IMR-90 (cell line): ENCODE results near the gene MT1E. TPM values are rescaled to one million over a fixed set of nuclear protein-coding genes. Genes with fewer than 3 reads are reported as not detected.
A peak's percentile ranks its signal among the peaks of the same experiment; 100 is the strongest.

Experiments used
- ATAC-seq: fragments of 200-7000 bp; cut with Tn5 transposase; 2 replicates; pipeline ENCODE4 v1.9.1; 2020; ENCODE audit warnings: low read depth, mild to moderate bottlenecking, moderate library complexity
- BruUV-seq: library from RNA; stranded (reverse); fragments of 400-500 nt; replicated peaks from 2 replicates; lab custom pipeline; 2021; lab: Mats Ljungman, UMichigan
- CTCF ChIA-PET: fragments of 300-600 bp; formaldehyde crosslinking; extraction: SDS; loops from one replicate; lab custom pipeline; 2021; ENCODE audit warnings: antibody characterized with exemption; lab: Yijun Ruan, JAX
- POLR2A ChIA-PET: fragments of 300-600 bp; sonication (Branson Sonifier 250); formaldehyde crosslinking; loops from one replicate; lab custom pipeline; 2022; ENCODE audit warnings: antibody characterized with exemption; ENCODE audit not compliant: unreplicated experiment; lab: Charles Lee
- DNase-seq: peaks from one replicate; pipeline ENCODE4 v3.0.0; 2013
- H2AFZ ChIP-seq: replicated peaks from 2 replicates; pipeline ENCODE3; 2013; ENCODE audit warnings: low read length, mild to moderate bottlenecking; ENCODE audit not compliant: poor library complexity
- H2AK5ac ChIP-seq: 2 replicates; pipeline ENCODE4 v1.6.1; 2013; ENCODE audit warnings: low read depth, low read length, inconsistent platforms
- H2AK9ac ChIP-seq: replicated peaks from 2 replicates; pipeline ENCODE3; 2013; ENCODE audit warnings: mild to moderate bottlenecking, low read depth, low read length, moderate library complexity; ENCODE audit not compliant: poor library complexity
- H2BK120ac ChIP-seq: 2 replicates; pipeline ENCODE4 v1.6.1; 2013; ENCODE audit warnings: low read depth, low read length, inconsistent platforms
- H2BK15ac ChIP-seq: 3 replicates; pipeline ENCODE4 v1.6.1; 2013; ENCODE audit warnings: low read depth, low read length, inconsistent platforms
- H2BK20ac ChIP-seq: 2 replicates; pipeline ENCODE4 v1.6.1; 2013; ENCODE audit warnings: low read depth, mild to moderate bottlenecking, inconsistent platforms, low read length, moderate library complexity
- H2BK5ac ChIP-seq: 2 replicates; pipeline ENCODE4 v1.6.1; 2013; ENCODE audit warnings: mild to moderate bottlenecking, low read depth, low read length, inconsistent platforms; ENCODE audit not compliant: poor library complexity, severe bottlenecking
- H3K14ac ChIP-seq: replicated peaks from 2 replicates; pipeline ENCODE4 v1.6.1; 2013; ENCODE audit warnings: low read depth, low read length, inconsistent platforms
- H3K18ac ChIP-seq: 2 replicates; pipeline ENCODE4 v1.6.1; 2013; ENCODE audit warnings: low read depth, low read length, control low read depth
- H3K23ac ChIP-seq: 2 replicates; pipeline ENCODE4 v1.6.1; 2013; ENCODE audit warnings: low read depth, low read length, inconsistent platforms
- H3K27ac ChIP-seq: 2 replicates; pipeline ENCODE4 v1.5.1; 2013; ENCODE audit warnings: mild to moderate bottlenecking, control low read depth, low read length; ENCODE audit not compliant: insufficient read depth
- H3K27me3 ChIP-seq: 2 replicates; pipeline ENCODE4 v1.6.1; 2013; ENCODE audit warnings: low read length; ENCODE audit not compliant: control insufficient read depth, insufficient read depth
- H3K36me3 ChIP-seq: 2 replicates; pipeline ENCODE4 v1.6.1; 2013; ENCODE audit warnings: low read length, mixed read lengths; ENCODE audit not compliant: control insufficient read depth, insufficient read depth
- H3K4ac ChIP-seq: 2 replicates; pipeline ENCODE4 v1.6.1; 2013; ENCODE audit warnings: low read depth, low read length, inconsistent platforms
- H3K4me1 ChIP-seq: 2 replicates; pipeline ENCODE4 v1.6.1; 2013; ENCODE audit warnings: low read length, mixed read lengths; ENCODE audit not compliant: control insufficient read depth, insufficient read depth
- H3K4me2 ChIP-seq: 2 replicates; pipeline ENCODE4 v1.6.1; 2013; ENCODE audit warnings: low read depth, mild to moderate bottlenecking, control low read depth, low read length, moderate library complexity
- H3K4me3 ChIP-seq: 2 replicates; pipeline ENCODE4 v1.5.1; 2013; ENCODE audit warnings: low read depth, mild to moderate bottlenecking, control low read depth, low read length, moderate library complexity; ENCODE audit not compliant: insufficient read depth
- H3K56ac ChIP-seq: 2 replicates; pipeline ENCODE4 v1.6.1; 2013; ENCODE audit warnings: low read length, inconsistent platforms; ENCODE audit not compliant: insufficient read depth; ENCODE audit errors: extremely low read depth
- H3K79me1 ChIP-seq, 2 experiments: 2 replicates each; pipeline ENCODE4 v1.6.1; 2013; ENCODE audit warnings: low read length in 2 of 2, inconsistent platforms in 1 of 2, low read depth in 1 of 2
- H3K9ac ChIP-seq: 2 replicates; pipeline ENCODE4 v1.6.1; 2013; ENCODE audit warnings: low read depth, low read length, control low read depth
- H3K9me1 ChIP-seq: 2 replicates; pipeline ENCODE4 v1.6.1; 2013; ENCODE audit warnings: low read length, inconsistent platforms; ENCODE audit not compliant: insufficient read depth
- H3K9me3 ChIP-seq: 2 replicates; pipeline ENCODE4 v1.6.1; 2013; ENCODE audit warnings: low read length; ENCODE audit not compliant: control insufficient read depth, insufficient read depth
- H4K20me1 ChIP-seq: 2 replicates; pipeline ENCODE4 v1.6.1; 2013; ENCODE audit warnings: low read length, inconsistent platforms; ENCODE audit not compliant: insufficient read depth
- H4K5ac ChIP-seq: 2 replicates; pipeline ENCODE4 v1.6.1; 2013; ENCODE audit warnings: mild to moderate bottlenecking, low read depth, low read length, control low read depth
- H4K8ac ChIP-seq, 2 experiments: 2 replicates each; pipeline ENCODE4 v1.6.1; 2013; ENCODE audit warnings: low read depth in 2 of 2, low read length in 2 of 2, control low read depth in 1 of 2, inconsistent platforms in 1 of 2
- H4K91ac ChIP-seq: 2 replicates; pipeline ENCODE4 v1.6.1; 2013; ENCODE audit warnings: low read depth, low read length, inconsistent platforms; ENCODE audit not compliant: insufficient read depth
- BHLHE40 ChIP-seq: fragments of 150-350 bp; IDR thresholded peaks from 2 replicates; pipeline ENCODE4 v1.6.1; 2016; ENCODE audit warnings: mild to moderate bottlenecking, low read depth, low read length
- CEBPB ChIP-seq: IDR thresholded peaks from 2 replicates; pipeline ENCODE4 v1.6.1; 2012; ENCODE audit warnings: low read depth, low read length, improper control_type of control experiment
- CHD1 ChIP-seq: IDR thresholded peaks from 2 replicates; pipeline ENCODE4 v1.6.1; 2012; ENCODE audit warnings: low read depth, low read length, improper control_type of control experiment
- FOS ChIP-seq: fragments of 150-350 bp; IDR thresholded peaks from 2 replicates; pipeline ENCODE4 v1.6.1; 2016; ENCODE audit warnings: low read depth, low read length
- MAFK ChIP-seq: IDR thresholded peaks from 2 replicates; pipeline ENCODE4 v1.6.1; 2012; ENCODE audit warnings: low read depth, low read length, improper control_type of control experiment
- NFE2L2 ChIP-seq: fragments of 150-350 bp; IDR thresholded peaks from 2 replicates; pipeline ENCODE4 v1.6.1; 2016; ENCODE audit warnings: low read depth, mild to moderate bottlenecking, low read length
- RCOR1 ChIP-seq: IDR thresholded peaks from 2 replicates; pipeline ENCODE4 v1.6.1; 2012; ENCODE audit warnings: mild to moderate bottlenecking, low read length, improper control_type of control experiment; ENCODE audit not compliant: insufficient replicate concordance
- SMC3 ChIP-seq: fragments of 150-350 bp; IDR thresholded peaks from 2 replicates; pipeline ENCODE4 v1.6.1; 2016; ENCODE audit warnings: low read depth, mild to moderate bottlenecking, antibody characterized with exemption, low read length, moderate library complexity
- WGBS, 2 experiments: methylation state at CpG; one replicate each; pipeline versions ENCODE4 v1.1.5 to v1.1.7; 2013; ENCODE audit warnings: missing lambda C conversion rate in 2 of 2; ENCODE audit not compliant: insufficient read length in 1 of 2; ENCODE audit errors: extremely low coverage in 2 of 2; 5-methylcytosine and 5-hydroxymethylcytosine counted together
- dilution Hi-C: fragments of 300-500 bp; cut with HindIII; formaldehyde crosslinking; loops from one replicate; pipeline ENCODE4 v1.14.3; 2018; ENCODE audit warnings: low sequenced_read_pairs; ENCODE audit not compliant: unreplicated experiment
- in situ Hi-C: fragments of 300-500 bp; cut with MboI; formaldehyde crosslinking; loops from 3 replicates; pipeline ENCODE4 v1.14.3; 2019; ENCODE audit warnings: low sequenced_read_pairs, inconsistent platforms, mixed read lengths
- intact Hi-C: fragments of 100-400 bp; cut with micrococcal nuclease; formaldehyde crosslinking; loops from 2 replicates; pipeline ENCODE4 v1.10.0; 2022
- polyA plus RNA-seq, 3 experiments: library from polyadenylated mRNA; depleted of rRNA; stranded (reverse); fragments of >200 nt; gene quantifications; 2 replicates each; pipeline ENCODE4 v1.2.3, GENCODE V29; 2012; ENCODE audit warnings: low replicate concordance in 1 of 3
- total RNA-seq: library from RNA; depleted of rRNA; stranded (reverse); fragments of >200 nt; gene quantifications from 2 replicates; pipeline ENCODE4 v1.2.3, GENCODE V29; 2012

The MT1E gene
- total and polyA plus RNA-seq, 2 of the 4 experiments (the other 2 are of a cell fraction): 137 to 821 TPM

GRCh38 chr16:56634715-56635440, 9.3 kb downstream of the MT1E start:
- Histone ChIP-seq H3K9me3 (peaks cover 2% of the 10 kb centered on the region; the same call in 1 of the 2 replicates), H3K23ac (0 out of 2 replicates have a peak overlapping the region, but pooled peaks have one; percentile 8), H3K4me2 (peak overlapping the region; percentile 28; the same call in 1 of the 2 replicates), H3K27me3 (peaks cover 84% of the 10 kb centered on the region), H3K79me1 (no peaks in the 10 kb centered on the region), H3K4ac (no peak overlapping the region), H2BK20ac (no peak overlapping the region), H3K4me3 (peak overlapping the region; percentile 3; the same call in 1 of the 2 replicates), H2AK9ac (no peak overlapping the region), H3K18ac (no peak overlapping the region), H2BK120ac (no peak overlapping the region), H2BK15ac (no peak overlapping the region), H2BK5ac (no peak overlapping the region), H3K27ac (no peak overlapping the region), H3K4me1 (no peaks in the 10 kb centered on the region; the same call in 1 of the 2 replicates), H4K20me1 (no peaks in the 10 kb centered on the region), H4K8ac (no peak overlapping the region), H3K36me3 (no peaks in the 10 kb centered on the region), H3K9ac (no peak overlapping the region), H3K56ac (no peak overlapping the region), H2AK5ac (no peak overlapping the region), H4K5ac (no peak overlapping the region), H4K91ac (no peak overlapping the region), H3K9me1 (no peaks in the 10 kb centered on the region), H2AFZ (no peak overlapping the region), H3K14ac (no peak overlapping the region)
- dilution Hi-C loops (no loop called here), intact Hi-C loops (no loop called here), in situ Hi-C loops (no loop called here)
- no peak for DNase-seq
- ChIA-PET CTCF (no interaction called here), POLR2A (no interaction called here)
- TF ChIP-seq MAFK (no peak), NFE2L2 (no peak), BHLHE40 (no peak), CEBPB (no peak), RCOR1 (no peak), CHD1 (no peak), FOS (no peak), SMC3 (no peak)
- no TSS peak for BruUV-seq
- no peak for ATAC-seq
- 9% methylated on average over 22 of the region's 47 CpGs; no CpG with 5 or more reads in 1 of the 2 experiments for WGBS, 2 experiments
